ENCODE measurements around the gene SCUBE1. TPM values are rescaled to one million over a fixed set of nuclear protein-coding genes. Genes with fewer than 3 reads are reported as not detected.
A peak's percentile ranks its signal among the peaks of the same experiment; 100 is the strongest.

Gene SCUBE1
- total and polyA plus RNA-seq, 8 donors = 0.31 to 8.0 (median 1.8) TPM

GRCh38 chr22:43351966-43352345 is 8.8 kb upstream of the SCUBE1 start:
- H3K27me3 ChIP-seq = peaks cover 0 to 28% (median 3%) of the 10 kb centered on the region in 3 donors
- H3K27ac ChIP-seq = no peak overlapping the region
- no peak overlapping the region for H3K4me3 ChIP-seq
- TF ChIP-seq POLR2AphosphoS5 (IDR thresholded peaks at IDR 0.05) (no peak), EP300 (IDR thresholded peaks at IDR 0.05) (no peak), POLR2A (IDR thresholded peaks at IDR 0.05) (no peak), CTCF (IDR thresholded peaks at IDR 0.05) (no peak)
- DNase-seq = no peak
- no peaks in the 10 kb centered on the region for H3K36me3 ChIP-seq
- no peaks in the 10 kb centered on the region for H3K4me1 ChIP-seq
- WGBS, 5 donors = 41 to 61% (median 57%) methylated on average over 5 of the region's 5 CpGs
- intact Hi-C loops (cut with DNase I; ENCODE audit: low total_unique reads) = no loop called here
- no peaks in the 10 kb centered on the region for H3K9me3 ChIP-seq

- intact Hi-C loops (cut with DNase I; ENCODE audit: low total_unique reads) = loop anchor here (5.0 kb wide), 1 partner anchor 77 kb away; no protein-coding TSS in a partner anchor
- 84 to 90% (median 87%) methylated on average over 10 to 12 of the region's 12 CpGs for WGBS, 5 donors
- Histone ChIP-seq H3K4me1 (peaks cover 0 to 17% (median 0%) of the 10 kb centered on the region in 4 donors), H3K36me3 (no peaks in the 10 kb centered on the region), H3K27ac (no peak overlapping the region), H3K9me3 (no peaks in the 10 kb centered on the region), H3K4me3 (no peak overlapping the region), H3K27me3 (peaks cover 0 to 49% (median 11%) of the 10 kb centered on the region in 3 donors)
- DNase-seq = no peak
- TF ChIP-seq POLR2A (IDR thresholded peaks at IDR 0.05) = no peak
- no peak for TF ChIP-seq EP300 (IDR thresholded peaks at IDR 0.05)
- no peak for TF ChIP-seq POLR2AphosphoS5 (IDR thresholded peaks at IDR 0.05)
- no peak for TF ChIP-seq CTCF (IDR thresholded peaks at IDR 0.05)
Observed at GRCh38 chr22:43349636-43350035, 6.5 kb upstream of the SCUBE1 start.

GRCh38 chr22:43346521-43346929 is 3.4 kb upstream of the SCUBE1 start:
- H3K27ac ChIP-seq = no peak overlapping the region
- peaks cover 17 to 43% (median 20%) of the 10 kb centered on the region in 4 donors for H3K4me1 ChIP-seq
- H3K4me3 ChIP-seq = no peak overlapping the region
- no peaks in the 10 kb centered on the region for H3K9me3 ChIP-seq
- intact Hi-C loops (cut with DNase I; ENCODE audit: low total_unique reads) = loop anchor here (5.0 kb wide), 1 partner anchor 74 kb away; no protein-coding TSS in a partner anchor
- H3K27me3 ChIP-seq = peaks cover 12 to 80% (median 38%) of the 10 kb centered on the region in 3 donors
- no peaks in the 10 kb centered on the region for H3K36me3 ChIP-seq
- TF ChIP-seq EP300 (IDR thresholded peaks at IDR 0.05) (no peak), POLR2A (IDR thresholded peaks at IDR 0.05) (no peak), CTCF (IDR thresholded peaks at IDR 0.05) (peak in 5 of 7 experiments; percentile 25 to 67 (median 52))
- peak; percentile 66 to 76 for DNase-seq
- WGBS, 5 donors = 16 to 33% (median 20%) methylated on average over 8 of the region's 8 CpGs

- TF ChIP-seq POLR2AphosphoS5 (IDR thresholded peaks at IDR 0.05) (no peak), CTCF (IDR thresholded peaks at IDR 0.05) (no peak), POLR2A (IDR thresholded peaks at IDR 0.05) (no peak), EP300 (IDR thresholded peaks at IDR 0.05) (no peak)
- 75 to 82% (median 76%) methylated on average over 7 of the region's 7 CpGs for WGBS, 5 donors
- H3K9me3 ChIP-seq = no peaks in the 10 kb centered on the region
- H3K36me3 ChIP-seq = no peaks in the 10 kb centered on the region
- H3K4me1 ChIP-seq = peaks cover 17 to 43% (median 20%) of the 10 kb centered on the region in 4 donors
- no peak for DNase-seq
- H3K4me3 ChIP-seq = no peak overlapping the region
- peaks cover 19 to 87% (median 45%) of the 10 kb centered on the region in 3 donors for H3K27me3 ChIP-seq
- intact Hi-C loops (cut with DNase I; ENCODE audit: low total_unique reads) = loop anchor here (5.0 kb wide), 1 partner anchor 74 kb away; no protein-coding TSS in a partner anchor
- no peak overlapping the region for H3K27ac ChIP-seq
Observed at GRCh38 chr22:43345761-43346301, 2.7 kb upstream of the SCUBE1 start.
